ENCODE results near the gene CCSER1.

Gene CCSER1

DNA sequence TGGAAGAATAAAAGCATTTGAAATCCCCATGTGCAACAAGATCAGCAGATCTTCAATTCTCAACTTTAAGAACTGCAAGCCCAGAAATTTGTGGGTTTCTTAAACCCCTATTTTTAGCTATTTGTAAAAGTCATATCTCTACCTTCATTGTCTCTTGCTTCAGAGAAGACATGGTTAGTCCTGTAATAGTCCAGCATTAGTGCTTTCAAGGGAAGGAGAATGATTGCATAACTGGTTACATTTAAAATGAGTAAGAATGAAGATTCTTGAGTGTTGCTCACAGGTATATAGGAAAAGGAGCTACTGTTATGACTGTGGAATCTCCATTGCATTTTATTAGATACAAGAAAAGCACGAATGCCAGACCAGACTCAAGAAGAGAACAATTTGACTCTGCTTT is 84.0 kb downstream of the CCSER1 start:
- Histone ChIP-seq H3K27me3 (ENCODE audit: insufficient read depth, low read length, poor library complexity, severe bottlenecking) (no peaks in the 10 kb centered on the region), H2AFZ (ENCODE audit: low read length) (no peak overlapping the region), H3K36me3 (ENCODE audit: insufficient read depth, low read length) (no peaks in the 10 kb centered on the region), H3K4me1 (ENCODE audit: insufficient read depth, low read length, poor library complexity, severe bottlenecking) (no peaks in the 10 kb centered on the region), H3K9me2 (replicated peaks; ENCODE audit: low read depth, low read length) (no peaks in the 10 kb centered on the region), H4K20me1 (ENCODE audit: insufficient read depth, low read length, poor library complexity, severe bottlenecking) (no peaks in the 10 kb centered on the region), H3K4me3 (ENCODE audit: low read length, poor library complexity, severe bottlenecking) (no peak overlapping the region), H3K79me2 (ENCODE audit: insufficient read depth, low read length) (no peaks in the 10 kb centered on the region), H3K9me3 (ENCODE audit: insufficient read depth, low read depth, low read length) (no peaks in the 10 kb centered on the region), H3F3A (ENCODE audit: low read depth) (no peaks in the 10 kb centered on the region), H3K9ac (ENCODE audit: low read depth, low read length, poor library complexity, severe bottlenecking) (no peak overlapping the region), H3K4me2 (ENCODE audit: low read depth, low read length, poor library complexity, severe bottlenecking) (no peak overlapping the region)
- TF ChIP-seq EZH2phosphoT487 (IDR thresholded peaks at IDR 0.05; ENCODE audit: borderline replicate concordance), result no peak
- TF ChIP-seq, protein P1, sequence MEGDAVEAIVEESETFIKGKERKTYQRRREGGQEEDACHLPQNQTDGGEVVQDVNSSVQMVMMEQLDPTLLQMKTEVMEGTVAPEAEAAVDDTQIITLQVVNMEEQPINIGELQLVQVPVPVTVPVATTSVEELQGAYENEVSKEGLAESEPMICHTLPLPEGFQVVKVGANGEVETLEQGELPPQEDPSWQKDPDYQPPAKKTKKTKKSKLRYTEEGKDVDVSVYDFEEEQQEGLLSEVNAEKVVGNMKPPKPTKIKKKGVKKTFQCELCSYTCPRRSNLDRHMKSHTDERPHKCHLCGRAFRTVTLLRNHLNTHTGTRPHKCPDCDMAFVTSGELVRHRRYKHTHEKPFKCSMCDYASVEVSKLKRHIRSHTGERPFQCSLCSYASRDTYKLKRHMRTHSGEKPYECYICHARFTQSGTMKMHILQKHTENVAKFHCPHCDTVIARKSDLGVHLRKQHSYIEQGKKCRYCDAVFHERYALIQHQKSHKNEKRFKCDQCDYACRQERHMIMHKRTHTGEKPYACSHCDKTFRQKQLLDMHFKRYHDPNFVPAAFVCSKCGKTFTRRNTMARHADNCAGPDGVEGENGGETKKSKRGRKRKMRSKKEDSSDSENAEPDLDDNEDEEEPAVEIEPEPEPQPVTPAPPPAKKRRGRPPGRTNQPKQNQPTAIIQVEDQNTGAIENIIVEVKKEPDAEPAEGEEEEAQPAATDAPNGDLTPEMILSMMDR (conservative IDR thresholded peaks at IDR 0.05; ENCODE audit: low read length), result no peak

DNA sequence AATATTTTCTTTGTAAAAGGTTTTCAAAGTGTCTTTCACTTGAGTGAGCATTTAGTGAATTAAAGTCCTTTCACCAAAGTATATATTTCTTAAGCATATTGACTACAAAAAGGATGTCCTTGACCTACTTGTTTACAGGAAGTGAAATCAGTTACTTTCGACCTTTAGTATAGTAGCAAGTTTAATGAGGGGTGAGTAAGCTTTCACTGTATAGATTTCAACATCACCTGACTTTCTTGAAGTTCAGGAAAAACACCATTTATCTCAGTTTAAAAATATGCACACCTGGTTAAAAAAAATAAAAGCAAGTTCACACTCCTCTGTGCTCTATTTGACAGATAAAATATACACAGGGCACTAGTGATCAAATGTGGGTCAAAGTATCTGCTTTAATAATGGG is 88.1 kb downstream of the CCSER1 start:
- Histone ChIP-seq H3K36me3 (ENCODE audit: insufficient read depth, low read length) (no peaks in the 10 kb centered on the region), H3K4me2 (ENCODE audit: low read depth, low read length, poor library complexity, severe bottlenecking) (no peak overlapping the region)
- no peak for TF ChIP-seq EZH2phosphoT487 (IDR thresholded peaks at IDR 0.05; ENCODE audit: borderline replicate concordance)
- TF ChIP-seq, protein P1 (conservative IDR thresholded peaks at IDR 0.05; ENCODE audit: low read length), result no peak

DNA sequence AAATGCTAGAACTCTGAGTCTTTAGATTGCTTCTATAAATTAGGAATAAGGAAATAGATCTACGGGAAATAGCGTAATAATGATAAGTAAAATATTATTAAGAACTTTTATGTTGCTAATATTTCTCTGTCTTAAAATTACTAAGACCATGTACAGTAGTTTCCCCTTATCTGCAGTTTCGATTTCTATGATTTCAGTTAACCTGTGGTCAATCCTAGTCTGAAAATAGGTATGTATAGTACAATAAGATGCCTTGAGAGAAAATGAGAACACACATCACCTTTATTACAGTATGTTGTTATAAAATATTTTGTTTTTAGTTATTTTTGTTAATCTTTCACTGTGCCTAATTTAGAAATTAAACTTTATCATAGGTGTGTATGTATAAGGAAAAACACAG is 92.6 kb downstream of the CCSER1 start:
- Histone ChIP-seq H2AFZ (ENCODE audit: low read length) (no peak overlapping the region), H3K9me2 (replicated peaks; ENCODE audit: low read depth, low read length) (no peaks in the 10 kb centered on the region), H3K4me1 (ENCODE audit: insufficient read depth, low read length, poor library complexity, severe bottlenecking) (no peaks in the 10 kb centered on the region), H3K9ac (ENCODE audit: low read depth, low read length, poor library complexity, severe bottlenecking) (no peak overlapping the region), H3K79me2 (ENCODE audit: insufficient read depth, low read length) (no peaks in the 10 kb centered on the region), H3F3A (ENCODE audit: low read depth) (no peaks in the 10 kb centered on the region), H3K4me3 (ENCODE audit: low read length, poor library complexity, severe bottlenecking) (no peak overlapping the region), H3K9me3 (ENCODE audit: insufficient read depth, low read depth, low read length) (no peaks in the 10 kb centered on the region), H4K20me1 (ENCODE audit: insufficient read depth, low read length, poor library complexity, severe bottlenecking) (no peaks in the 10 kb centered on the region), H3K4me2 (ENCODE audit: low read depth, low read length, poor library complexity, severe bottlenecking) (no peak overlapping the region), H3K27me3 (ENCODE audit: insufficient read depth, low read length, poor library complexity, severe bottlenecking) (no peaks in the 10 kb centered on the region), H3K36me3 (ENCODE audit: insufficient read depth, low read length) (no peaks in the 10 kb centered on the region)
- TF ChIP-seq EZH2phosphoT487 (IDR thresholded peaks at IDR 0.05; ENCODE audit: borderline replicate concordance), result no peak
- TF ChIP-seq, protein P1 (conservative IDR thresholded peaks at IDR 0.05; ENCODE audit: low read length), result no peak

More for the DNA sequence above, 88.1 kb downstream of the CCSER1 start:
- H2AFZ ChIP-seq (ENCODE audit: low read length), result no peak overlapping the region
- H3F3A ChIP-seq (ENCODE audit: low read depth), result no peaks in the 10 kb centered on the region
- no peaks in the 10 kb centered on the region for H4K20me1 ChIP-seq (ENCODE audit: insufficient read depth, low read length, poor library complexity, severe bottlenecking)
- H3K9me2 ChIP-seq (replicated peaks; ENCODE audit: low read depth, low read length), result no peaks in the 10 kb centered on the region
- no peak overlapping the region for H3K9ac ChIP-seq (ENCODE audit: low read depth, low read length, poor library complexity, severe bottlenecking)
- H3K79me2 ChIP-seq (ENCODE audit: insufficient read depth, low read length), result no peaks in the 10 kb centered on the region
- H3K4me3 ChIP-seq (ENCODE audit: low read length, poor library complexity, severe bottlenecking), result no peak overlapping the region
- H3K4me1 ChIP-seq (ENCODE audit: insufficient read depth, low read length, poor library complexity, severe bottlenecking), result no peaks in the 10 kb centered on the region
- H3K27me3 ChIP-seq (ENCODE audit: insufficient read depth, low read length, poor library complexity, severe bottlenecking), result no peaks in the 10 kb centered on the region
- H3K9me3 ChIP-seq (ENCODE audit: insufficient read depth, low read depth, low read length), result no peaks in the 10 kb centered on the region

Measured in Loucy (cell line).